ENCODE results near the gene CENPM. TPM values are rescaled to one million over a fixed set of nuclear protein-coding genes. Genes with fewer than 3 reads are reported as not detected.
A peak's percentile ranks its signal among the peaks of the same experiment; 100 is the strongest.

The CENPM gene
- total RNA-seq, 2 experiments from 2014 or later: 7.6 to 8.4 TPM

GRCh38 chr22:41975299-41976069, 28.5 kb upstream of the CENPM start:
- peaks cover 33 to 41% of the 10 kb centered on the region in 2 experiments for H3K27me3 ChIP-seq (ENCODE audit: control insufficient read depth in 1 of 2, insufficient read depth in 2 of 2, low read length in 2 of 2)
- no peak for DNase-seq

GRCh38 chr22:41974691-41975290, 27.8 kb upstream of the CENPM start:
- peak; percentile 25 for ATAC-seq (ENCODE audit: poor library complexity)
- no peak overlapping the region for H3K4me3 Mint-ChIP-seq
- intact Hi-C loops (cut with DNase I, micrococcal nuclease): no loop called here

More at GRCh38 chr22:41975299-41976069, 28.5 kb upstream of the CENPM start:
- intact Hi-C loops (cut with DNase I, micrococcal nuclease): no loop called here
- CTCF ChIA-PET: no interaction called here
- Mint-ChIP-seq H3K27ac (no peak overlapping the region), H3K9me3 (no peaks in the 10 kb centered on the region), H3K4me3 (peak overlapping the region; percentile 59), H3K4me1 (ENCODE audit: low read depth) (no peaks in the 10 kb centered on the region), H3K27me3 (peaks cover 60% of the 10 kb centered on the region), H3K36me3 (ENCODE audit: low read depth) (no peaks in the 10 kb centered on the region)
- Histone ChIP-seq H3K9me3 (ENCODE audit: control insufficient read depth in 1 of 2, insufficient read depth in 1 of 2, low read length in 2 of 2) (peaks cover 0 to 11% of the 10 kb centered on the region in 2 experiments), H3K4me3 (ENCODE audit: low read length) (no peak overlapping the region), H3K36me3 (ENCODE audit: insufficient read depth, low read length) (no peaks in the 10 kb centered on the region), H3K27ac (ENCODE audit: low read depth in 1 of 2, low read length in 2 of 2) (no peak overlapping the region), H3K4me1 (ENCODE audit: insufficient read depth, low read length) (peaks cover 12% of the 10 kb centered on the region)
- no peak for TF ChIP-seq CTCF (IDR thresholded peaks at IDR 0.05)
- POLR2A ChIA-PET: interaction anchor here (1.5 kb wide), 1 partner anchor 8 kb away, joined by 3 read pairs; no protein-coding TSS in a partner anchor
- ATAC-seq (ENCODE audit: poor library complexity): no peak

GRCh38 chr22:41971431-41971830, 24.5 kb upstream of the CENPM start:
- H3K27ac Mint-ChIP-seq: no peak overlapping the region
- DNase-seq (no peak), ATAC-seq (ENCODE audit: poor library complexity) (no peak)
- TF ChIP-seq CTCF (IDR thresholded peaks at IDR 0.05): no peak
- intact Hi-C loops (cut with DNase I, micrococcal nuclease): no loop called here
- peaks cover 41% of the 10 kb centered on the region for H3K27me3 Mint-ChIP-seq
- peaks cover 6% of the 10 kb centered on the region for H3K4me1 ChIP-seq (ENCODE audit: insufficient read depth, low read length)
- H3K4me3 Mint-ChIP-seq: no peak overlapping the region
- no peak overlapping the region for H3K27ac ChIP-seq (ENCODE audit: low read depth in 1 of 2, low read length in 2 of 2)
- H3K4me3 ChIP-seq (ENCODE audit: low read length): no peak overlapping the region
- H3K27me3 ChIP-seq (ENCODE audit: control insufficient read depth in 1 of 2, insufficient read depth in 2 of 2, low read length in 2 of 2): peaks cover 23 to 31% of the 10 kb centered on the region in 2 experiments
- no peaks in the 10 kb centered on the region for H3K36me3 ChIP-seq (ENCODE audit: insufficient read depth, low read length)
- POLR2A ChIA-PET: no interaction called here
- peaks cover 0 to 6% of the 10 kb centered on the region in 2 experiments for H3K9me3 ChIP-seq (ENCODE audit: control insufficient read depth in 1 of 2, insufficient read depth in 1 of 2, low read length in 2 of 2)
- CTCF ChIA-PET: no interaction called here
- no peaks in the 10 kb centered on the region for H3K36me3 Mint-ChIP-seq (ENCODE audit: low read depth)
- H3K4me1 Mint-ChIP-seq (ENCODE audit: low read depth): no peaks in the 10 kb centered on the region
- H3K9me3 Mint-ChIP-seq: no peaks in the 10 kb centered on the region

More at GRCh38 chr22:41974691-41975290, 27.8 kb upstream of the CENPM start:
- H3K9me3 ChIP-seq (ENCODE audit: control insufficient read depth in 1 of 2, insufficient read depth in 1 of 2, low read length in 2 of 2): peaks cover 0 to 11% of the 10 kb centered on the region in 2 experiments
- H3K4me3 ChIP-seq (ENCODE audit: low read length): no peak overlapping the region
- POLR2A ChIA-PET: no interaction called here
- peaks cover 33 to 41% of the 10 kb centered on the region in 2 experiments for H3K27me3 ChIP-seq (ENCODE audit: control insufficient read depth in 1 of 2, insufficient read depth in 2 of 2, low read length in 2 of 2)
- H3K36me3 Mint-ChIP-seq (ENCODE audit: low read depth): no peaks in the 10 kb centered on the region
- no peaks in the 10 kb centered on the region for H3K36me3 ChIP-seq (ENCODE audit: insufficient read depth, low read length)
- no peak for DNase-seq
- H3K27ac ChIP-seq (ENCODE audit: low read depth in 1 of 2, low read length in 2 of 2): no peak overlapping the region
- no peak for TF ChIP-seq CTCF (IDR thresholded peaks at IDR 0.05)
- CTCF ChIA-PET: no interaction called here
- no peak overlapping the region for H3K27ac Mint-ChIP-seq
- no peaks in the 10 kb centered on the region for H3K4me1 Mint-ChIP-seq (ENCODE audit: low read depth)
- no peaks in the 10 kb centered on the region for H3K9me3 Mint-ChIP-seq
- H3K27me3 Mint-ChIP-seq: peaks cover 60% of the 10 kb centered on the region
- peaks cover 12% of the 10 kb centered on the region for H3K4me1 ChIP-seq (ENCODE audit: insufficient read depth, low read length)

Measured in CD4-positive, alpha-beta T cell (primary cell).